Dedifferentiated amniotic fluid mesenchymal stem cell (primary cell): ENCODE data around the gene GNB5.
"Not testable (repeated sequence)": the region's sequence is repeated elsewhere in the genome, so short reads cannot be mapped to it uniquely, and the experiment has no call there.

Experiments
- DNase-seq: peaks from one replicate; pipeline ENCODE4 v3.0.0-alpha.2; 2016; ENCODE audit errors: extremely low spot score

The GNB5 gene

GRCh38 chr15:52170199-52170598 lies 21.0 kb downstream of the GNB5 start:
- not testable (repeated sequence) for DNase-seq

- DNase-seq = not testable (repeated sequence)
These were observed 25.6 kb downstream of the GNB5 start for GRCh38 chr15:52165494-52166131.

GRCh38 chr15:52164631-52165265 lies 26.4 kb downstream of the GNB5 start:
- DNase-seq = no peak

GRCh38 chr15:52163321-52164190 lies 27.6 kb downstream of the GNB5 start:
- no peak for DNase-seq

- no peak for DNase-seq
These were observed 28.3 kb downstream of the GNB5 start for GRCh38 chr15:52162876-52163275.

- peak; percentile 55 for DNase-seq
These were observed 28.9 kb downstream of the GNB5 start for GRCh38 chr15:52162260-52162659.

- DNase-seq = no peak
These were observed 29.7 kb downstream of the GNB5 start for GRCh38 chr15:52161406-52161966.

GRCh38 chr15:52159645-52160044 lies 31.5 kb downstream of the GNB5 start:
- no peak for DNase-seq

GRCh38 chr15:52158084-52158765 lies 33.0 kb downstream of the GNB5 start:
- DNase-seq = no peak

- DNase-seq = no peak
These were observed 35.3 kb downstream of the GNB5 start for GRCh38 chr15:52155878-52156277.

- DNase-seq = no peak
These were observed 36.0 kb downstream of the GNB5 start for GRCh38 chr15:52154896-52155865.

- DNase-seq = no peak
These were observed 37.0 kb downstream of the GNB5 start for GRCh38 chr15:52153900-52154895.

- no peak for DNase-seq
These were observed 39.8 kb downstream of the GNB5 start for GRCh38 chr15:52151353-52151752.

GRCh38 chr15:52150871-52151270 lies 40.3 kb downstream of the GNB5 start:
- DNase-seq = no peak

GRCh38 chr15:52150043-52150825 lies 41.0 kb downstream of the GNB5 start:
- DNase-seq = no peak

- no peak for DNase-seq
These were observed 42.8 kb downstream of the GNB5 start for GRCh38 chr15:52148403-52148802.

- no peak for DNase-seq
These were observed 44.4 kb downstream of the GNB5 start for GRCh38 chr15:52146776-52147175.

- DNase-seq = no peak
These were observed 44.9 kb downstream of the GNB5 start for GRCh38 chr15:52146261-52146660.
